Stimulated activated CD4-positive, alpha-beta T cell treated with anti-CD3 and anti-CD28 coated beads, Interleukin-4, amount 100 ng/mL, for 48 hours (primary cell): Measurements from ENCODE around the gene CLCF1.
"Not testable (repeated sequence)": the region's sequence is repeated elsewhere in the genome, so short reads cannot be mapped to it uniquely, and the experiment has no call there.

Experiments
- DNase-seq, 2 donors: peaks; one replicate each; pipeline ENCODE4 v3.0.0-alpha.2; 2020; ENCODE audit warnings: low read depth in 2 of 2

CLCF1 gene

DNA sequence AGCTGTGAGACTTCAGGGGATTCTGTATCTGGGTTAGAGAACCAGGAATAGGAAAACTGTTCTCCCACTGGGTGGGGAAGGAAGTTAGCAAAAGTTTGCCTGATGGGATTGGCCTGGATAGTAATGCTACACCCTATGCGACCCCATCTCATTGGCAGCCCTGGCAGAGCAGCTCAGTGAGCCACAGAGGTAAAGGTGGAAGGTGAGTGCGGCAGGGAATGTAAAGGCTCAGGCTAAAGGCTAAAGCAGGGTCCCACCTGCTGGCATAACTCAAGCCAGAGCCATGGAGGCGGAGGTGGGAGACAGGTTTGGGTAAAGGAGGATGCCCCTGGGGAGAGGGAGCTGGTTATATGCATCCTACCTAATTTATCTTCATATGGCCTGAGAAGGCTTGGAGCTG lies 51.3 kb downstream of the CLCF1 start:
- no peak for DNase-seq

GRCh38 chr11:67321313-67321871 lies 52.0 kb downstream of the CLCF1 start:
- DNase-seq: no peak

DNA sequence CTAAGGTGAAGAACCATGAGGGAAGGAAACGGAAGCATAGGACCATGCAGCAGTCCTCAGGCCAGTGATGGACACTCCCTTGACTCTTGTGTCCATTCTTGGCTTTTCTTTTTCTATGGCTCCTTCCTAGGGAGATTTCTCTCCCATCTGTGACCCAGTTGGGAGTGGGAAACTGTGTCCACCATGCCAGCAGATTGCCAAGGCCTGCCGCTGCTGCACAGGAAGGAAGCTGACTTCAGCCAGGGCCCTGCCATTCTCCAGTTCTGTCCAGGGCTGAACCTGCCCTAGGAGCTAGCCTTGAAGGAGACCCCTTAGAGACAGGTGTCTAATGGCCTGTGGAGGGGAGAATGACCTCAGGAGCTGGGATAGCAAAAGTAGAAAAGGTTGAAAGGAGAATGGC lies 52.7 kb downstream of the CLCF1 start:
- DNase-seq: no peak

GRCh38 chr11:67320011-67320410 lies 53.4 kb downstream of the CLCF1 start:
- no peak for DNase-seq

- DNase-seq: not testable (repeated sequence)
Observed at GRCh38 chr11:67318876-67319275, 54.5 kb downstream of the CLCF1 start.

DNA sequence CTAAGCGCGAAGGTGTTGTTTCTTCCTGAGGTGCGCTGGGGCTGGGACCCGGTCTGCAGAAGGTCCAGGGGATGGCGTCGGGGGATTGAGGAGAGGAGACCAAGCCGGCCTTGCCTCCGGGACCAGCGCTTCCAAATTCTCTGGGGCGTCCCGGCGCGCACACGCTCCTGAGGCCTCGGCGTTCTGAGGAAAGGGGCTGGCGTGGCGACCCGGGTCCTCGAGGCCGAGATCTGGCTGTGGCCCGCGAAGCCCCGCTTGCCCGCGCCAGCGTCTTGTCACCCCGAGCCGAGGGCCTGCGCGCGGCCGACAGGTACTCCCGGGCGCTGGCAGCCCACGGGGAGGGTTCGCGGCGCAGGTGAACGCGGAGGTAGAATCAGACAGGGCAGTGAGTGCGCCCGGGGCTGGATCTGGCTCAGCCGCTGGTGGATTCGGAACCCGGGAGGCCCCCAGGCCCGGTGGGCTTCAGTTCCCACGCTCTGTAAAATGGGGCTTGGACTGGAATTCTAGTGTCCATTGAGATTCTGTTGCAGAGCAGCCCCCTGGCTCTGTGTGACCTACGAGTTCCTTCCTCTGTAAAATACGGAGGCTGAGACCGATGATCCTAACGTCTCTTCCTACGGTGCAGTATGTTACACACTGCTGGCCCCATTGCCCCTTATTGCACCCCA lies 55.4 kb downstream of the CLCF1 start:
- no peak for DNase-seq

DNA sequence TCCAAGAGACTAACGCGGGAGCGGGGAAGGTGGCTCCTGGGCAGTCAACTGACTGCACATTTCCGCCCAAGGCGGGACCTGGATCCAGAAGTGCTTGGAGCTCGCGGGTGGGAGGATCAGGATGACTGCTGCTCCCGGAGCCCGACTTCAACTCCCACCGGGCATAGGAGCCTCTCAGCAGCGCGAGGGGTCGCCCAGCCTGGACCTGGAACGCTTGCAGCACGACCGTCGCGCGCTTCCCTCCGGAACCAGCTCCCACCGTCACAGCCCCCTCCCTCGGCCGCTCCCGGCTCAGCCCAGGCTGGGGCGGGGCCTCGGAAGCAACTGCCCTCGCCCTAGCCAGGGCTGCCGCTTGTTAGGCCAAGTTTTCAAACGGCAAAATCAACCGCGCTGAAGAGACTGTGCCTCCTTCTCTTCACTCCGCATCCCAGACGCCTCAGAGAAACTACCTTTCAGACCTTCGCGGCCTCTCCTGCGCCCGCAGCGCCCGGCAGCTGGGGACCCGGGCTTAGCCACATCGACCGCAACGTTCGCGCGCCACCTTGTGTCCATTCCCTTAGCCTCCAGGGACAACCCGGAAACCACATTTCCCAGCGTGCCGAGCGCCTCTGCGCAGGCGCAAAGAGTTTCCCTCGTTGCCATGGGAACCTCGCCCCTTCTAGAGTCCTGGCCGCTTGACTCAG lies 56.1 kb downstream of the CLCF1 start:
- DNase-seq: peak; percentile 98

DNA sequence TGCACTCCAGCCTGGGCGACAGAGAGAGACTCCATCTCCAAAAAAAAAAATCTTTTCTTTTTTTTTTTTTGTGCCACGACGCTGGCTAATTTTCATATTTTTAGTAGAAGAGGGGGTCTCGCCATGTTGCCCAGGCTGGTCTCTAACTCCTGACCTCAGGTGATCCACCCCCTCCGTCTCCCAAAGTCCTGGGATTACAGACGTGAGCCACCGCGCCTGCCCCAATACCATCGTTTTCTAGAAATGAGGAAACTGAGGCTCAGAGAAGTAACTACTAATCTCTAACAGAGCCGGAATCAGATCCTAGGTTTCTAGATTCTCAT lies 56.6 kb downstream of the CLCF1 start:
- no peak for DNase-seq

GRCh38 chr11:67315325-67315909 lies 58.0 kb downstream of the CLCF1 start:
- DNase-seq: no peak

- DNase-seq: no peak
Observed at GRCh38 chr11:67314218-67314617, 59.2 kb downstream of the CLCF1 start.
